Jurkat, Clone E6-1 (cell line): ENCODE data around the gene PAXIP1.

ENCODE experiments used
- DNase-seq: peaks from one replicate; pipeline ENCODE4 v3.0.0-alpha.2; 2011; ENCODE audit warnings: low read depth, low spot score
- H3K4me3 ChIP-seq: 2 replicates; pipeline ENCODE4 v1.5.1; 2011; ENCODE audit warnings: mild to moderate bottlenecking, low read length, control low read depth, moderate library complexity

Gene PAXIP1

DNA sequence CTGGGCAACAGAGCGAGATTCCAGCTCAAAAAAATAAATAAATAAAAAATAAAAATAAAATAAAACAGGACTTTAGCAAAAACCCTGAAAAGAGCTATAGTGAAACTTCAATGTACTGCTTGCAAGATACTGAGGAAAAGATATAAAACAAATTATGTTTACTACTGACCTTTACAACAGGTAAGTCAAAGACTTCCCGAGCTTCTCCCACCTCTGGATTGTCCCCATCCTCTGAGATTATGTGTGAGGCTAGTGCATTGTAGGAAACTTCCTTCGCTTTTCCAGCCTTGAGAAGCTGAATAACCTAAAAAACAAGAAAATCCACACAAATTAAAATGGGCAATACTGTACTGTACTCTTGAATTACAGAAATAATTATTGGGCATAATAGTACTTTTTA is 4.4 kb downstream of the PAXIP1 start:
- H3K4me3 ChIP-seq: no peak overlapping the region
- DNase-seq: no peak

DNA sequence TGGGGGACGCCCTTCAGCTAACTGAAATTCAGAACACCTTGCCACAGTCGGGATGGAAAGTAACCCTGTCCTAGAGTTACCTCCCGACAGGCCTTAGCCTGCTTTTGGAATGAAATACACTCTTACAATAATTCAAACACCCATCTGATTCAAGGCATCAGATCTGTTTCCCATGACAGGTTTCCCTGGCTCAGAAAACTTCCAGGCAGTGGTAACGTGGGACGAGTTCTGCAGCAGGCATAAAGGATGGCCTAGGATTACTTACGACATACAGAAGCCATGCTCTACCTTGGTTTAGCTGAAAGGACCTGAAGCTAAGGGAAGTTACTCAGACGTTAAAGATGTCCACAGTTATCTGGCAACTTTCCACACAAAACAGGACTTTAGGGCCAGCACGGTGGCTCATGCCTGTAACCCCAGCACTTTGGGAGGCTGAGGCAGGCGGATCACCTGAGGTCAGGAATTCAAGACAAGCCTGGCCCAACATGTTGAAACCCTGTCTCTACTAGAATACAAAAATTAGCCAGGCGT is 5.0 kb downstream of the PAXIP1 start:
- H3K4me3 ChIP-seq: no peak overlapping the region
- no peak for DNase-seq

DNA sequence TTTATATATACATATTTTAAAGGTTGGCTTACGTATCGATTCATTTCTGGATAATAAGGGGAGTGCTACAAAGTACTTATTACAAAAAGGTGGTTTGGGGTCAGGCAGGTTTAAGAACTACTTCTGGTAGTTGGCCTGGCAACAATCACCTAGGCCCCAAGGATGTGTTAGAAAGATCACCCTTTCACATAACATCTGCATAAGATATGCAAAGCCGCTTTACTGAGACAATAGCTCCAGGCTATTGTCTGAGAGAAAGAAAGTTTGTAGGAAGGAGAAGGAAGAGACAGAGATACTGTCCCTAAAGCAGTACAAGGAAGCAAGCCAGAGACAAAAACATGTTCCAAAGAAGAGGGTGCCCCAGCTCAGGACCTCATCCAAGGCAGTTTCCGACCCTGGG is 6.2 kb downstream of the PAXIP1 start:
- H3K4me3 ChIP-seq: no peak overlapping the region
- DNase-seq: no peak

DNA sequence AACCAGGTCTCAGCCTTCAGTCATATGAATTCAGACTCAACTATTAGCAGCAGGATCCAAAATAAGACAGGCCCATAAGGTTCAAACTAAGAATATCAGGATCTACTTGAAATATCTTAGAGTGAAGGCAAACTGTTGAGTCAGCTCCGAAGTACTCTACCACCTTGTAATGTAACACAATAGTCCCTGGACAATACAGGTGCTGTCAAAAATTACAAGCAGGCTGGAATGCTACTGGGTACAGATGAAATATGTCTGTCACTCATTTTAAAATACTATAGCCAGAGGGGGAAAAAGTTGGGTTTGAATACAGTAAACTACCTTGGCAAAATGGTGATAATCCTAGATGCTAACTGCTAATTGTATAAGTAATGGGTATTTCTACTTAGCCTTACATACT is 6.8 kb downstream of the PAXIP1 start:
- no peak for DNase-seq
- H3K4me3 ChIP-seq: no peak overlapping the region

DNA sequence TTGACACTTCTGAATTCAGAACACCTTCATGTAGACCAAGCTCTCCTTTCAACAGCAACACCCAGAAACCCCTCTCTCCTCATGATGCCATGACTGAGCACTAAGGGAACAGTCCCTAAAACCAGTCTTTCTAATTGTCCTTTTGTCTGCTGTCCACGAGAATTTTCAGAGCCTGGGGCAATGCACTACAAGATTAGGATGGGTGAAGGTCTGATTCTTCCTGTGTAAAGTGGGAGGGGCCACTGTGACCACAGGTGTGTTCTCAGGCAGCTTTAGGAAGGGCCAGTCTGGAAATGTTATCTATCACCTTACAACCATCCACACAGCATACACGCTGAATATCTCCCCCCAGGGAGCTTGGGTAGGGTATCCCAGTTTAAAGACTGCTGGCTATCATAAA is 7.9 kb downstream of the PAXIP1 start:
- no peak for DNase-seq

DNA sequence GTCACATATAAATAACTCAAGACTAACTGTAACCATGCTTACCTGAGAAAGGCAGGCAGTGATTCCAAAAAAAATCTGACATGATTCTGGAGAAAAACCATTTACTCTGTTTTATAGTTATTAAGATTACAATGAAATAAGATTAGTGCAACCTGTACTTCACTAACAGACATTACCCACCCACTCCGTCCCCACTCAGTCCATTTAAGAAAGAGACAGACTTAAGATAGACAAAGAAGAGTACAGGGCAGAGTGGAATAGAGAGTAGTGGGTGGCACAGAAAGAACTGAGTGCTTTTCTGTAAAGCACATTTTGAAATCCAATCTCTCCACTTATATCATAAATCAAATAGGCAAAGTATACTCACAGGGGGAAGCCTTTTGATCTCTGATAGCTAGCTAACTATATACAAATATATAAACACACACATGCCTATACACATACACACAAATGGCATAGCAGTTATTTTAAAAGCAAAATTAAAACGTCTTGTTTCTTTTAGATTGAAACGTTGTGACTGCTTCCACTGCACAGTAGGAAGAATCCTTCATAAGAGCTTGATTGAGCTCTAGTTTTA is 11.9 kb downstream of the PAXIP1 start:
- no peak overlapping the region for H3K4me3 ChIP-seq
- no peak for DNase-seq

More for the DNA sequence above, 7.9 kb downstream of the PAXIP1 start:
- no peak overlapping the region for H3K4me3 ChIP-seq

DNA sequence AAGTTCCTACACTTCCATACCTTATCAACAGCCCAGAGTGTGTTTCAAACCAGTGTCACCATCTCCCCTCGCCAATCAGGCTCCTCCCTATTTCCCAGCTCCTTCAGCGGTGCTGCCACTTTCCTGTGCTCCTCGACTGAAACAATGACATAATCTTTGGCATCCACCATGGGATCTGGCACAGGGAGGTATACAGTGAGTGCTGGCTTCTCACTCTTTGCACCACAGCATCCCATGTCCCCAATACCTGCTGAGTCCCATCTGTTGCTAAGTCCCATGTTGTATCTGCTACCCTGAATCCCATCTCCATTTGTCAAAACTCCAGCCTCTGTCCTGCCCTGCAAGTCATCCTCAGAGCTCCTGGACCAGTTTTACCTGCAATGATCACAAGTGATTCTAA is 15.4 kb downstream of the PAXIP1 start:
- no peak overlapping the region for H3K4me3 ChIP-seq
- no peak for DNase-seq

DNA sequence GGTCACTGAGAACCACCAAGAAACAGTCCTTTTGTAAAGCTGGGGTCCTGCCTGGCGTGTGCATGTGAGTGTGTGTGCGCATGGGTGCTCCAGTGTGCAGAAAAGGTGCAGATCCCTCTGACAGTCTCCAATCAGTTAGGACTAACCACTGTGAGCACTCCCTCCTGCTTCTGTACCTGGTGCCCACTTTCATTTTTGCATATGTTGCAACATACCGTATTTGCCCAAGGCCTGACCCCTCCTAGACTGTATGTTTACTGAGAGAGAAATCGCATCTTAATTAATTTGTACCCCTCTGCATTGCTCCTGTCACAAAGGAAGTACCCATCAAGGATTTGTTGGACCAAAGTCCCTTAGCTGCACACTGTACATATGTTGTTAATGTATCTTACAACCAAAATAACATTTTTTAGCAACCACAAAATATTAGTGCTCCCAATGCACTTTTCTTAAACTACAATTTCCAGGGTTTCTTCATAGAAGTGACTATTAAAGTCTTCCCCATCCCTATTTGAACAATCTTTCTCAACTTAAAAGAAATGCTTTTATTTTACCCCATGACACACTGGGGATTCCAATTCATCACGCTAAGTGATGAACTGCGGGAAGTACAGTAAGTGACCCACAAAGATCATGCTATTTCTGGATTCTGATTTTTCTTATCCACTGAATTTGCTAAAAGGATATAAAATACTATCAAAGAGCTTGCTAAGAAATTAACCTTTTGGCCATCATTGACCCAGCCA is 16.6 kb downstream of the PAXIP1 start:
- DNase-seq: no peak
- H3K4me3 ChIP-seq: no peak overlapping the region

DNA sequence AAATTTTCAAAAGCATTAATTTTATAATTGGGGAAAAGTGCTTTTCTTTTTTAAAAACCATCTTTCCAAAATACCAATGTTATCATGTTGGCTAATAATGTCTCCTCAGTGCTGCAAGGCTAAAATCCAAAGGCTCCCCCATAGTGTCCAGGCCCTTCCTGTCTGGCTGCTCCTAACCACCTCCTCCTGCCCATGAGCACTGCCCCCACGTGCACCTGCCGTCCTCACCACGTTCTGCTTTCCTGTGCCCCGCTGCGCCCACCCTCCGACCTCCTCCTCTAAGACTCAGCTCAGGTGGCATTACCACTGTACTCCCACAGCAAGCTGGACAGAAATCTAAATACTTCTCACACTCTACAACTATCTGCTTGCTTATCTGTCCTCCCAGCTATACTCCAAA is 17.7 kb downstream of the PAXIP1 start:
- DNase-seq: no peak

DNA sequence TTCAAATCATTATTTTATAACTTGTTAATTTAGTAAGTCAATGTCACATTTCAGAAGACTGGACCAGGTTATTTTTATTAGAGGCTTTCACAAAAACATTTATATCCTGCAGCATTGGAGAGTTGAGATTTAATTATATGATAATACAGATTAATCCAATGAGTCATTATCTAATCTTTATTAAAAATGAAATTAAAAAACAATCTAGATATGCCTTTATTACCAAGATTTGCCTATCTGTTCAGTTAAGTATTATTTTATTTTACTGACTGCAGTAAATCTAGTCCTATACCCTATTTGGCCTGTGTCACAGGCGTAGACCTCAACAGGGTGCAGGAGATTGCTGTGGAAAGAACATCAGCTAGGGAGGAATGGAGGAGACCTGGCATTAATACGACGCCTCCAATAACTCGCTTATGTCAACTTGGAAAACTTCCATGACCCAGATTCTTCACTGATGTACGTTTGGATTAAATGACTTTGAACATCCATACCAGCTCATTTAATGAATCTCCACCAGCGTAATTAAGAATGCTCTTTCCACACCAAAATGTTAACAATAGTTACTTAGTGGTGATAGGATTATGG is 18.2 kb downstream of the PAXIP1 start:
- H3K4me3 ChIP-seq: no peak overlapping the region

More for the DNA sequence above, 17.7 kb downstream of the PAXIP1 start:
- H3K4me3 ChIP-seq: no peak overlapping the region

DNA sequence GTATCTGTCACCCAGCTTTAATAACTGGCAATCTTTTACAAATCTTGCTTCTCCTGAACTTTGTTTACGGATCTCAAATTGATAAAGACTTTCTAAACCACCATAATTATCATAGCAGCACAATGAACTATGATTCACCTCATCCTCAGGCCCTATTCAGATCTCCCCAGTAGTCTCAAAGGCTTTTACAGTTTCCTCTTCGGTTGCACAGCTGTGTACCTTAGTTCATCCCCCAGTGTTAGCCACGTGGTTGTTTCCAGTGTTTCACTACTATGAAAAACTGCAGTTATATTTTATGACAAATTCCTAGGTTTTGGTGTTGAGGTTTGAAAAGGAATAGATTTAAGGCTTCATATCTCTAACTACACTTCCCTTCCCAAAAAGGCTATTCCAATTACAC is 24.9 kb downstream of the PAXIP1 start:
- DNase-seq: peak; percentile 32
- no peak overlapping the region for H3K4me3 ChIP-seq

More for the DNA sequence above, 18.2 kb downstream of the PAXIP1 start:
- DNase-seq: no peak

DNA sequence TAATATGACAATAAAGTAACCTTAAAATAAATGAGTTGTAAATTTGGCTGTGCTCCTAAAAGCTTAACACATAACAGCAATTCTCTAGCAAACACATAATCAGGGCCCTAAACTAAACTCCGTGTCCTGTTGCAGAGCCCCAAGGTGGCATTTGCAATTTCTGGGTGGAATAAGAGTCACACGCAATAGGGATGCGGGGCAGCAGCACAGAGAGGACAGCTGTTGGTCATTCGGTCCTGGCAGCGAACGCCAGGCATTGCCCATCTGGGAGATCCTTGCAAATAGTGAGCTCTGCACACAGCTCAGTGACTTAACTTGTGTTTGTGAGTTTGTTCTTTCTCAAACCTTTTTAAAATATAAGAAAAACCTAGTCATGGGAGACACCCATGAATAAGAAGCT is 25.7 kb downstream of the PAXIP1 start:
- DNase-seq: no peak
- no peak overlapping the region for H3K4me3 ChIP-seq

DNA sequence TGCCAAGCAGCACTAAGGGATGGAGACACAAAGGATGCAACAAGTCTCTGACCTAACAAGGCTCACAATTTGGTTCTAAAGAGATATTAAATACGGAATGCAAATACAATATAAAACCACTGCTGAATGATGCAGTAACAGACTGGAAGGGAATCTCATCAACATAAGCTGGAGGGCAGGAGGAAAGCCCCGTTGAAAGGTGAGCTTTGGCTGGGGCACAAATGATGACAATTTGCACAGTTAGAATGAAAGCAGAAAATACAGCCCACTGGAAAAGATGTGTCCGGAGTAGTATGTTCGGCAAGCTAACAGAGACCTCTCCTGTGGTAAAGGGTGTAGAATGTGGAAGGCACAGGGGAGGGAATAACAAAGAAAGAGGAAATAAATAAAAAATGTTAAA is 26.1 kb downstream of the PAXIP1 start:
- H3K4me3 ChIP-seq: no peak overlapping the region
- no peak for DNase-seq

DNA sequence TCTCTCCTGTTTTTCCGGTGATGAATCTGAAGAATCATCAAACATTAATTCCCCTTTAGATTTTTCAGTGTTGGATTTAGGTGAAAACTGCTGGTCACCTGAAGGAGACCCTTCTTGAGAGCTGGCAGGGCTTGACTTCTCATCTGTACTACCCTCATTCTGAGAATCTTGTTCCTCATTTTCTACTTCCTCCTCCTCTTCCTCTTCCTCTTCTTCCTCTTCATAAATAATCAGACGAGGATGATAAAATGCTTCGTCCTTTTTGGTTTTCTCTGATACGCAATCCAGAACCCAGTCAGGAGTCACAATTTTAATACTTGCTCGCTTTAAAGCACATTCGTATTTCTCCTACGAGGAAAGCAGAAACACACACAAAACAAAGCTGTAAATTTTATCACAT is 26.9 kb downstream of the PAXIP1 start:
- no peak for DNase-seq
- no peak overlapping the region for H3K4me3 ChIP-seq

DNA sequence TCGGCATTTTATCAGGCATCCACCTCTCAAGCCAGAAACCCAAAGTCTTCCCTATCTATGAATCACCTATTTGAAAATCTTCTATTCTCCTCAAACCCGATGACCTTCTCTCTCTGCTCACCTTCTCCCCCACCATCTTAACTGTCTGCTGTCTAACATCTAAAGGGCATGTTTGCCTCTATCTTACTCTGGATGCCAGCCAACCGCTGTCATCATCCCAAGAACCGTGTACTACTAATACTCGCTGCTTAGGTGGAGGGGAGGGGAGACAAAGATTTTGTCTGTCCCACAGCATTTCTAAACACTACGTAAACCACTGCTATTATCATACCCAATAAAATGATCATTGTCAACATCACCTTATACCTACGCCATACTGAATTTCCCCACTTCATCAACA is 29.5 kb downstream of the PAXIP1 start:
- H3K4me3 ChIP-seq: no peak overlapping the region
- no peak for DNase-seq

DNA sequence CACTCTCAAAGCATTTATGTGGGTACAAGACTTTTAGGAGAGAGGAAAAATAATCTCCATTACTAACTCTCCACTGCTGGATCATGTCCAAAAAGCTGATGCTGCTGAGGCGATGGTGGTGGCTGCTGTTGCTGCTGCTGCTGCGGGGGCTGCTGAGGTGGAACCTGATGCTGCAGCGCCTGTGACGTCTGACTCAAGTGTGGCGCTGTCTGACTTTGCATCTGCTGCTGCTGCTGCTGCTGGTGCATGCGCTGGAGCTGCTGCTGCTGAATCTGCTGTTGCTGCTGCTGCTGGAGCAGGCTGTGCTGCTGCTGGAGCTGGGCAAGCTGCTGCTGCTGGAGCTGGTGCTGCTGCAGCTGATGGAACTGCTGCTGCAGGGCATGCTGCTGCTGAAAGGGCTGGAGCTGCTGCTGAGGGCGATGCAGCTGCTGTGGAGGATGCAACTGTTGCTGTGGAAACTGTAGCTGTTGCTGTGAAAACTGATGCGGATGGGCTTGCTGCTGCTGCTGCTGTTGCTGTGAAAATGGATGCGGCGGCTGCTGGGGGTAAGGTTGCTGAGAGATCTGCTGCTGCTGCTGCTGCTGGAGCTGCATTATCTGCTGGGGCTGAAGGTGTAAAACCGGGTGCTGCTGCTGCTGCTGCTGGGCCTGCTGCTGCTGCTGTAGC is 34.5 kb downstream of the PAXIP1 start:
- H3K4me3 ChIP-seq: no peak overlapping the region
- no peak for DNase-seq

DNA sequence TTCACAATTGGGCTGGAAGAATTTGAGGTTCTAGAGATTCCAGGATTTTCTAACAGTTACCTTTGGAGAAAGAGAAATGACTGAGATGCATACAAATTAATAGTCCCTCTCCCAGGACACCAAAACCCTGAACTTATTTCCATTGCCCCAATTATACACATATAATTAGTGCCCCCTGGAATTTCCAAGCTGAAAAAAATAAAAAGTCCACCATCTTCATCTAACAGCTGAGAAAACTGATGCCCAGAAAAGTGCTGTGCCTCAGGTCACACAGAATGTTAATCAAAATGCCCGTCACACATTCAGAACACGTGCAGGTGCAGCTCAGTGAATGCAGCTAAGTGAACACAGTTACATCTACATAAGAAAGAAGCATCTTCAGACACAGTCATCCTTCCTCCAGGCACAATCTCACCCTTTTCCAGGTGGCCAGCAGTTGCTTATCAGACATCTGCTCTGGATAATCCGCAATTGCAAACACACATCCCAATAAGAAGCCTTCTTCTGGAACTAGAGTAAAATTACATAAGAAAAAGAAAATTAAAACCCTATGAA is 35.4 kb downstream of the PAXIP1 start:
- no peak for DNase-seq
- H3K4me3 ChIP-seq: no peak overlapping the region

DNA sequence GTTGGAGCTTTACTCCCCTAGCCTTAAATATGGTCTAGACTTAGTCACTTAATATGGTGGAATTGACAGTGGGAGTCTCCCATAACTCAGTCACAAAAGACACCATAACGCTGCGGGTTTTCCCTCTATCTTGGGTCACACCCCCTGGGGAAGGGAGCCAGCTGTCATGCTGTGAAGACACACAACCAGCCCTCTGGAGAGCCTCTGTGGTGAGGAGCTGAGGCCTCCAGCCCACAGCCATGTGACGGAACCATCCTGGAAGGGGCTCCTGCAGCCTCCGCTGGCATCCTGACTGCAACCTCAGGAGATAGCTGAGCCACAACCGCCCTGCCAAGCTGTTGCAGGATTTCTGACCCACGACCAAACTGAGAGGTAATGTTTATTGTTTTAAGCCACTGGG is 37.9 kb downstream of the PAXIP1 start:
- H3K4me3 ChIP-seq: no peak overlapping the region
- no peak for DNase-seq

DNA sequence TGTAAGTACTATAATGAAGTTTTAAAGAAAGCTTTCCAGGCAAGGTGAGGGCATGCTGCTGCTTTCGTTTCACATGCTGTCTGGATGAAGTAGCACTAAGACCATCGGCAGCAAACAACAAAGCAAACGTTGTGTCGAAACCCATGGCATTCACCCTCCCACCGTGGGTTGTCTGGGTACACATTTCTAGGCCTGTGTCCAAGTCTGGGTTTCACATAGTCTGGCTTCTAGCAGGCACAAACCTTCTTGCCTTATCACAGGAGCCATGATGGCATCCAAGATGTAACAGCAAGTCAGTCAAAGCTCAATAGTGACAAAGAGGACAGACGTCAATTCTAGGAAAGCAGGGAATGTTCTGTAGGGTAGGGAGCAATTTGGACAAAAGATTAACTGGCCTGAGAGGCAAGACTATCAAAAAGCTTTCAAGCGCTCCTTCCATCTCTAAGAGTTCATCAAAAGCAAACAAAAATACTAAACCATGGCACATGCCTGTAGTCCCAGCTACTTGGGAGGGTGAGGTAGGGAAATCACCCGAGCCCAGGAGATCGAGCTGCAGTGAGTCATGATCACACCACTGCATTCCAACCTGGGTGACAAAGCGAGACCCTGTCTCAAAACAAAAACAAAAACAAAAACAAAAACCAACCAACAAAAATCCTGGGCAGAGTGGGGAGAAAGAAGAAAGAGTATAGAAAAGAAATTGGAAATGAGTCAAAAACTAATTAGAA is 42.7 kb downstream of the PAXIP1 start:
- no peak overlapping the region for H3K4me3 ChIP-seq
- no peak for DNase-seq
